Stomach (tissue), 4 donors: ENCODE results near the gene ALK.

Experiments used
- POLR2A ChIP-seq, 4 donors: fragments of 450-650 bp; IDR thresholded peaks; one replicate each; pipeline ENCODE4 v1.6.1; 2016; ENCODE audit warnings: antibody characterized with exemption in 4 of 4, control low read depth in 2 of 4, mild to moderate bottlenecking in 1 of 4, moderate library complexity in 1 of 4
- POLR2AphosphoS5 ChIP-seq, 3 donors: sonication (generic); formaldehyde crosslinking; IDR thresholded peaks; one replicate each; pipeline ENCODE4 v1.6.1; 2016; ENCODE audit warnings: antibody characterized with exemption in 3 of 3
- TF ChIP-seq, protein P1 (sequence below), 7 experiments: fragments of 450-650 bp in 4 of 7; fragments of 200-600 bp in 3 of 7; sonication (generic) in 3 of 7; IDR thresholded peaks; one replicate each; pipeline ENCODE4 v1.5.1; 2016 to 2019; ENCODE audit warnings: antibody characterized with exemption in 7 of 7, control low read depth in 2 of 7, mild to moderate bottlenecking in 1 of 7

DNA sequence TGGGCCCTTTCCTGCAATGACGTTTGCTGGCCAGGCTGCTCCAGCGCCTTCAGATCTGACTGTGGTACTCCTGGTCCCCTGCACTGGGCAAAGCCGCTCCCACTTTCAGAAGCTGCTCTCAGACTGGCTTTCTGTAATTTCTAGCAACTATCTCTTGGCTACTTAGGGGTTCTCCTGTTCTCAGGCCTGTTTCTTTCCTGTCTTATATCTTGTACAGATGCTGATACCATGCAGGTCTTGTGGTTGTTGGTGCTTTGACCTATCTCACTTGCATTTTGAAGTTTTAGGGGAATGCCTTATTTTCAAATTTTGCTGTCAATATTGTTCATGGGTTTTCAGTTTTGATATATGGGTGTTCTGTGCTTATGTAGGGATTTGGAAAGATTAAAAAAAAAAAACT is 660.4 kb downstream of the ALK start:
- TF ChIP-seq, protein P1, sequence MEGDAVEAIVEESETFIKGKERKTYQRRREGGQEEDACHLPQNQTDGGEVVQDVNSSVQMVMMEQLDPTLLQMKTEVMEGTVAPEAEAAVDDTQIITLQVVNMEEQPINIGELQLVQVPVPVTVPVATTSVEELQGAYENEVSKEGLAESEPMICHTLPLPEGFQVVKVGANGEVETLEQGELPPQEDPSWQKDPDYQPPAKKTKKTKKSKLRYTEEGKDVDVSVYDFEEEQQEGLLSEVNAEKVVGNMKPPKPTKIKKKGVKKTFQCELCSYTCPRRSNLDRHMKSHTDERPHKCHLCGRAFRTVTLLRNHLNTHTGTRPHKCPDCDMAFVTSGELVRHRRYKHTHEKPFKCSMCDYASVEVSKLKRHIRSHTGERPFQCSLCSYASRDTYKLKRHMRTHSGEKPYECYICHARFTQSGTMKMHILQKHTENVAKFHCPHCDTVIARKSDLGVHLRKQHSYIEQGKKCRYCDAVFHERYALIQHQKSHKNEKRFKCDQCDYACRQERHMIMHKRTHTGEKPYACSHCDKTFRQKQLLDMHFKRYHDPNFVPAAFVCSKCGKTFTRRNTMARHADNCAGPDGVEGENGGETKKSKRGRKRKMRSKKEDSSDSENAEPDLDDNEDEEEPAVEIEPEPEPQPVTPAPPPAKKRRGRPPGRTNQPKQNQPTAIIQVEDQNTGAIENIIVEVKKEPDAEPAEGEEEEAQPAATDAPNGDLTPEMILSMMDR (IDR thresholded peaks at IDR 0.05), result no peak
- TF ChIP-seq POLR2A (IDR thresholded peaks at IDR 0.05) (no peak), POLR2AphosphoS5 (IDR thresholded peaks at IDR 0.05) (no peak)
